SIG-M5 (cell line): Measurements from ENCODE around the gene ZNRF3.
"Not testable (repeated sequence)": the region's sequence is repeated elsewhere in the genome, so short reads cannot be mapped to it uniquely, and the experiment has no call there.

Source experiments
- DNase-seq: peaks from one replicate; lab custom pipeline; 2025; lab: John Stamatoyannopoulos, UW

ZNRF3 gene

GRCh38 chr22:29037340-29037932, 154.1 kb downstream of the ZNRF3 start:
- no peak for DNase-seq

GRCh38 chr22:29039148-29039547, 155.8 kb downstream of the ZNRF3 start:
- DNase-seq: no peak

- not testable (repeated sequence) for DNase-seq
Measured at GRCh38 chr22:29039684-29040083, 156.3 kb downstream of the ZNRF3 start.

GRCh38 chr22:29040385-29041275, 157.3 kb downstream of the ZNRF3 start:
- no peak for DNase-seq

- DNase-seq: no peak
Measured at GRCh38 chr22:29041408-29041807, 158.0 kb downstream of the ZNRF3 start.

GRCh38 chr22:29043906-29044575, 160.7 kb downstream of the ZNRF3 start:
- DNase-seq: no peak

GRCh38 chr22:29044657-29045176, 161.3 kb downstream of the ZNRF3 start:
- DNase-seq: no peak

- DNase-seq: no peak
Measured at GRCh38 chr22:29048822-29049654, 165.7 kb downstream of the ZNRF3 start.

GRCh38 chr22:29049655-29050263, 166.4 kb downstream of the ZNRF3 start:
- no peak for DNase-seq

- DNase-seq: no peak
Measured at GRCh38 chr22:29050457-29050856, 167.1 kb downstream of the ZNRF3 start.

GRCh38 chr22:29053048-29053702, 169.8 kb downstream of the ZNRF3 start:
- no peak for DNase-seq

- DNase-seq: no peak
Measured at GRCh38 chr22:29054251-29054767, 170.9 kb downstream of the ZNRF3 start.

GRCh38 chr22:29055192-29055830, 171.9 kb downstream of the ZNRF3 start:
- DNase-seq: no peak

- no peak for DNase-seq
Measured at GRCh38 chr22:29056472-29056871, 173.1 kb downstream of the ZNRF3 start.

GRCh38 chr22:29060251-29060869, 177.0 kb downstream of the ZNRF3 start:
- DNase-seq: no peak

- no peak for DNase-seq
Measured at GRCh38 chr22:29060931-29061330, 177.6 kb downstream of the ZNRF3 start.

- no peak for DNase-seq
Measured at GRCh38 chr22:29061773-29062172, 178.4 kb downstream of the ZNRF3 start, which contains the start of gene C22orf31. C22orf31 (minus strand) TSS chr22:29061831; CDS start chr22:29061792, 39 bp downstream.

- no peak for DNase-seq
Measured at GRCh38 chr22:29062286-29062821, 179.0 kb downstream of the ZNRF3 start.
